Measurements from ENCODE around the gene WDR73.
"Not testable (repeated sequence)": the region's sequence is repeated elsewhere in the genome, so short reads cannot be mapped to it uniquely, and the experiment has no call there.

WDR73 gene

GRCh38 chr15:84657748-84658079 is 3.6 kb upstream of the WDR73 start:
- DNase-seq (ENCODE audit: low spot score) = no peak

GRCh38 chr15:84656972-84657371 is 2.9 kb upstream of the WDR73 start:
- no peak for DNase-seq (ENCODE audit: low spot score)

- DNase-seq (ENCODE audit: low spot score) = peak; percentile 87
These were observed 788 bp upstream of the WDR73 start for GRCh38 chr15:84654689-84655453.

GRCh38 chr15:84653584-84653909 is 536 bp downstream of the WDR73 start:
- no peak for DNase-seq (ENCODE audit: low spot score)

GRCh38 chr15:84649706-84650105 is 4.4 kb downstream of the WDR73 start:
- no peak for DNase-seq (ENCODE audit: low spot score)

- no peak for DNase-seq (ENCODE audit: low spot score)
These were observed 5.5 kb downstream of the WDR73 start for GRCh38 chr15:84648539-84648938.

GRCh38 chr15:84647726-84648125 is 6.4 kb downstream of the WDR73 start:
- DNase-seq (ENCODE audit: low spot score) = no peak

- no peak for DNase-seq (ENCODE audit: low spot score)
These were observed 8.1 kb downstream of the WDR73 start for GRCh38 chr15:84645997-84646396.

GRCh38 chr15:84645496-84645895 is 8.6 kb downstream of the WDR73 start:
- DNase-seq (ENCODE audit: low spot score) = no peak

- no peak for DNase-seq (ENCODE audit: low spot score)
These were observed 10.2 kb downstream of the WDR73 start for GRCh38 chr15:84643838-84644237.

GRCh38 chr15:84642640-84643039 is 11.4 kb downstream of the WDR73 start:
- DNase-seq (ENCODE audit: low spot score) = not testable (repeated sequence)

GRCh38 chr15:84641871-84642270 is 12.2 kb downstream of the WDR73 start:
- DNase-seq (ENCODE audit: low spot score) = not testable (repeated sequence)

- DNase-seq (ENCODE audit: low spot score) = peak; percentile 56
These were observed 16.0 kb downstream of the WDR73 start for GRCh38 chr15:84638103-84638502.

GRCh38 chr15:84634228-84634837 is 19.8 kb downstream of the WDR73 start:
- no peak for DNase-seq (ENCODE audit: low spot score)

- DNase-seq (ENCODE audit: low spot score) = peak; percentile 71
These were observed 20.5 kb downstream of the WDR73 start for GRCh38 chr15:84633311-84634227.

GRCh38 chr15:84631706-84632272 is 22.3 kb downstream of the WDR73 start:
- DNase-seq (ENCODE audit: low spot score) = no peak

GRCh38 chr15:84629033-84629432 is 25.1 kb downstream of the WDR73 start:
- no peak for DNase-seq (ENCODE audit: low spot score)

- DNase-seq (ENCODE audit: low spot score) = no peak
These were observed 29.0 kb downstream of the WDR73 start for GRCh38 chr15:84625123-84625522.

- no peak for DNase-seq (ENCODE audit: low spot score)
These were observed 29.7 kb downstream of the WDR73 start for GRCh38 chr15:84624359-84624758.

- DNase-seq (ENCODE audit: low spot score) = no peak
These were observed 32.6 kb downstream of the WDR73 start for GRCh38 chr15:84621358-84621979.

- no peak for DNase-seq (ENCODE audit: low spot score)
These were observed 33.5 kb downstream of the WDR73 start for GRCh38 chr15:84620626-84621025.

- DNase-seq (ENCODE audit: low spot score) = no peak
These were observed 37.8 kb downstream of the WDR73 start for GRCh38 chr15:84616235-84616634.

All from hematopoietic multipotent progenitor cell treated with erythropoietin and hydrocortisone succinate and interleukin-3 and kit ligand, for 17 days (in vitro differentiated cells).